Stimulated activated memory B cell treated with anti-CD40 and anti-IgM and Interleukin-4, amounts not matched to agents 10 μg/mL and 1 μg/mL and 100 μg/mL, for 72 hours (primary cell): ENCODE data around the gene BAHCC1.

ENCODE experiments used
- ATAC-seq: fragments of 150-1000 bp; cut with Tn5 transposase; 2 replicates; pipeline ENCODE4 v1.10.0; 2021
- H3K27ac Mint-ChIP-seq: one replicate; pipeline ENCODE4 v1.8.0; 2022; ENCODE audit warnings: mild to moderate bottlenecking, mixed read lengths
- H3K27me3 Mint-ChIP-seq: one replicate; pipeline ENCODE4 v1.8.0; 2022; ENCODE audit warnings: mixed read lengths
- H3K36me3 Mint-ChIP-seq: one replicate; pipeline ENCODE4 v1.8.0; 2022; ENCODE audit warnings: mixed read lengths
- H3K4me1 Mint-ChIP-seq: one replicate; pipeline ENCODE4 v1.8.0; 2022; ENCODE audit warnings: mixed read lengths
- H3K4me3 Mint-ChIP-seq: one replicate; pipeline ENCODE4 v1.8.0; 2022; ENCODE audit warnings: mild to moderate bottlenecking, moderate library complexity, mixed read lengths
- H3K9me3 Mint-ChIP-seq: one replicate; pipeline ENCODE4 v1.8.0; 2022; ENCODE audit warnings: mixed read lengths

Gene BAHCC1

DNA sequence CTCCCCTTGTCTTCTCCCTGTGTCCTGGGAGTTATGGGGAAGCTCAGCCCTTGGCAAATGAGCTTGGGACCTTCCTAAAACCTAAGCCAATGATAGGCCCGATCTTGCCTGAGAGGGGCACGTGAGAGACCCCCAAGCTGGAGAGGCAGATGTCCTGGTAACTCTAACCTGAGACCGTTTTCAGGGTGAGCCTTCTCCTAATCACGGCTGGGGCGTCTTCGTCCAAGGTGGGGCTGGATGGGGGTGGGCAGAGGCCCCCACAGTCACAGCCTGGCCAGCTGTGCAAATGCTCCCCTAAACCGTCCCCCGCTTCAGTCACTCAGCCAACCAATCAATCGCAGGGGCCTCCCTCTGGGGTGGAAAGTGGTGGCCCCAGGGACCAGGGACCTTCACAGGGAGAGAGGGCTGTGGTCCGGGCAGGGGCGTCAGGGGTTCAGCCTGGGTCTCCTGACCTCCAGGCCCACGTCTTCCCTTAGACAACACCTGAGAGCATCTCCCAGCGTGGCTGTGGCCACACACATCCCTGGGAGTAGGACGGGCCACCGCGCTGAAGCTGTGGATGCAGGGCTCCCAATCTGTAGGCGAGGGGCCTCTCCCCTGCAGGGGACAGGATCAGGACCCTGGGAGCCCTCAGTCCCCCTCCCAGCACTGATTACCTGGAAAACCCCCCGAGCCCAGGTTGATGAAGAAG is 86.7 kb downstream of the BAHCC1 start:
- ATAC-seq, result no peak
- Mint-ChIP-seq H3K4me3 (peak overlapping the region; percentile 5), H3K4me1 (peaks cover 23% of the 10 kb centered on the region), H3K36me3 (no peaks in the 10 kb centered on the region), H3K9me3 (peaks cover 3% of the 10 kb centered on the region), H3K27me3 (peaks cover 67% of the 10 kb centered on the region), H3K27ac (peak overlapping the region; percentile 73)

DNA sequence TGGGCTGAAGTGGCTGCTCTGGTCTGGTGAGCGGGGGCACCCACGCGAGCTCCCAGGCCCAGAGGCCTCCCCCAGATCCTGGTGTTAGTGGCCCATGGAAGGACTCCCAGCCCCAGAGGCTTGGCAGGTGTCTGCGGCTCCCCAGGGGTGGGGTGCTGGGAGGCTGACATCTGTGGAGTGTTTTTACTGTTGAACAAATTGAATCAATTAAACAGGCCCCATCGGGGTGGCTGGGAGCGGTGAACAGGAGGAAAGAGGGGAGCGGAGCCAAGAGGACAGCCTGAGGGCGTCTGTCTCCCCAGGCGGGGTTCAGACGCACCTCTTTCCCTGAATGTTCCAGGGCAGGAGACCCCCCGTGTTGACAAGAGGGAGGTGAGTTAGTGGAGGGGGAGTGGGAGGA is 87.4 kb downstream of the BAHCC1 start:
- no peaks in the 10 kb centered on the region for H3K36me3 Mint-ChIP-seq
- ATAC-seq, result no peak
- peak overlapping the region; percentile 40 for H3K4me3 Mint-ChIP-seq
- peak overlapping the region; percentile 73 for H3K27ac Mint-ChIP-seq
- H3K27me3 Mint-ChIP-seq, result peaks cover 60% of the 10 kb centered on the region
- H3K4me1 Mint-ChIP-seq, result peaks cover 23% of the 10 kb centered on the region
- no peaks in the 10 kb centered on the region for H3K9me3 Mint-ChIP-seq

- Mint-ChIP-seq H3K27ac (peak overlapping the region; percentile 73), H3K27me3 (peaks cover 54% of the 10 kb centered on the region), H3K4me3 (peak overlapping the region; percentile 40)
Observed at GRCh38 chr17:81483085-81483861, 88.0 kb downstream of the BAHCC1 start.

DNA sequence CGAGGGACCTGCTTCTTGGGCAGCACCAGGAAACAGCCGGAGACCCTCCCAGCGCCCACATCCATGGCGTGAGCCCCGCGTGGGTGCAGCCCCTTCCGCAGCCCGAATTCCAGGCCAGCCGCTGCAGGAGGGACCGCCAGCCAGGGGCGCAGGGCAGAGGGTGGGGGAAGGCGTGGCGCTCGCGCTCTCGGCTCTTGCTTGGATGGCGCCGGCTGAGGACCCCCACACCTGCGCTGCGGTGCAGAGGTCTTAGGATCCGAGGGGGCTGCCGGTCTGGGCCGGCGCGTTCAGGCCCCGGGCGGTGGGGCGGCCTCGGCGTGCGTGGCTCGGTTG is 88.6 kb downstream of the BAHCC1 start:
- Mint-ChIP-seq H3K9me3 (no peaks in the 10 kb centered on the region), H3K27me3 (peaks cover 52% of the 10 kb centered on the region), H3K4me1 (peaks cover 23% of the 10 kb centered on the region), H3K27ac (peak overlapping the region; percentile 73), H3K4me3 (peak overlapping the region; percentile 40), H3K36me3 (no peaks in the 10 kb centered on the region)
- no peak for ATAC-seq

More at GRCh38 chr17:81483085-81483861, 88.0 kb downstream of the BAHCC1 start:
- Mint-ChIP-seq H3K4me1 (peaks cover 23% of the 10 kb centered on the region), H3K9me3 (no peaks in the 10 kb centered on the region), H3K36me3 (no peaks in the 10 kb centered on the region)
- ATAC-seq, result peak; percentile 76

DNA sequence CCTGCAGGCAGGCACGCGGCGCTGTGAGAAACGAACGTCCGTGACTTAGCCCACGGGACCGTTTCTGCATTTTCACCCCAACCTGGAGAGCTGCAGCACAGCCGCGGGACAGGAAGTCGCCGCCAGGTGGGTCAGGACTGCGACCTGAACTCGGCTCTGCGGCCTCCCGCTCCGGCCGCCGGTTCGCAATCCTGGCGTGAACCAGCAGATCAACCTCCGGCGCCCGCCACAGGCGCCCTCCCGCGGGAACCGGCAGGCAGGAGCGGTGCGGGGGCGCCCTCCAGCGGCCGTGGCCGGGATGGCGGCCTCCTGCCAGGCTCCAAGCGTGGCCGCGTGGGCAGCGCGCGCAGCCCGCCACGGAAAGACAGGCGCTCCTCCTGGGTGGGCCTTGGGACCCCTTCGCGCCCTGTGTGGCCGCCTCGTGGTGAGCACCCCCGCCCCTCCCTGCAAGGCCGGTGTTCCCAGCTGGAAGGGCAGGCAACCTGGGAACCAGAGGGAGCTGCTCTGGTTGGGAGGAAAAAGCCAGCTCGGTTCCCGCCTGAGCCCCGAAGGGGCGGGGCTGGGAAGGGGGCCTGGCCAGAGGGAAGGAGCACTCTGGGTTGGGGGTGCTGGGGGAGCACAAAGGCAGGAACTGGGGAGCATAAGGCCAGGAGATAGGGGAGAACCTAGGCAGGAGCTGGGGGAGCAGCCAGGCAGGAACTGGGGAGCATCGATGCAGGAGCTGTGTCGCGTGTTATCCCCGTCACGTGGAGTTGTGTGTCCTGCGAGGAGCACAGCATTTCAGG is 89.1 kb downstream of the BAHCC1 start:
- H3K9me3 Mint-ChIP-seq, result no peaks in the 10 kb centered on the region
- peak; percentile 79 for ATAC-seq
- H3K4me1 Mint-ChIP-seq, result peaks cover 26% of the 10 kb centered on the region
- H3K27me3 Mint-ChIP-seq, result peaks cover 54% of the 10 kb centered on the region
- H3K27ac Mint-ChIP-seq, result no peak overlapping the region
- H3K4me3 Mint-ChIP-seq, result peak overlapping the region; percentile 43
- H3K36me3 Mint-ChIP-seq, result no peaks in the 10 kb centered on the region

DNA sequence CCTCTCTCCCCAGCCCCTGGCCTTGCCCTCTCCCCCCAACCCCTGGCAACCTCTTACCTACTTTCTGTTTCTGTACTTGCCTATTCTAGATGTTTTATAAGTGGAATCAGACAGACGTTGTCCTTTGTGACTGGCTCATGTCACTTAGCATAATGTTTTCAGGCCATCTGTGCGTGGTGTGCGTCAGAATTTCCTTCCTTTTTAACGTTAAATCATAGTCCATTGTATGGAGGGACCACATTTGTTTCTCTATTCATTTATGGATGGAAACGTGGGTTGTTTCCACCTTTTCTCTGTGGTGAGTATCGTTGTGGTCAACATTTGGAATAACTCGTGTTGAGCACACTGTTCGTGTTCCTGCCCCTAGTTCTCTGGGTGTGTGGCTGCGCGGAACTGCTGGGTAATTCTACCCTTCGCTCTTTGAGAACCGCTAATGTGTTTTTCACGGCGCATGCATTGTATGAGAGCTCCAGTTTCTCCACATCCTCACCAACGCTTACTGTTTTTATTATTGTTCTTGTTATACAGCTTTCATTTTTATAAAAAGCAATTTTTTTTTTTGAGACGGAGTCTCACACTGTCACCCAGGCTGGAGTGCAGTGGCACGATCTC is 91.0 kb downstream of the BAHCC1 start:
- ATAC-seq, result no peak
- Mint-ChIP-seq H3K9me3 (no peaks in the 10 kb centered on the region), H3K36me3 (no peaks in the 10 kb centered on the region), H3K4me1 (peaks cover 31% of the 10 kb centered on the region), H3K27me3 (peaks cover 56% of the 10 kb centered on the region), H3K27ac (no peak overlapping the region), H3K4me3 (no peak overlapping the region)

- Mint-ChIP-seq H3K4me1 (peaks cover 26% of the 10 kb centered on the region), H3K4me3 (peak overlapping the region; percentile 47), H3K36me3 (no peaks in the 10 kb centered on the region), H3K27me3 (peaks cover 57% of the 10 kb centered on the region), H3K27ac (no peak overlapping the region), H3K9me3 (no peaks in the 10 kb centered on the region)
- no peak for ATAC-seq
Observed at GRCh38 chr17:81487089-81487486, 91.8 kb downstream of the BAHCC1 start.

DNA sequence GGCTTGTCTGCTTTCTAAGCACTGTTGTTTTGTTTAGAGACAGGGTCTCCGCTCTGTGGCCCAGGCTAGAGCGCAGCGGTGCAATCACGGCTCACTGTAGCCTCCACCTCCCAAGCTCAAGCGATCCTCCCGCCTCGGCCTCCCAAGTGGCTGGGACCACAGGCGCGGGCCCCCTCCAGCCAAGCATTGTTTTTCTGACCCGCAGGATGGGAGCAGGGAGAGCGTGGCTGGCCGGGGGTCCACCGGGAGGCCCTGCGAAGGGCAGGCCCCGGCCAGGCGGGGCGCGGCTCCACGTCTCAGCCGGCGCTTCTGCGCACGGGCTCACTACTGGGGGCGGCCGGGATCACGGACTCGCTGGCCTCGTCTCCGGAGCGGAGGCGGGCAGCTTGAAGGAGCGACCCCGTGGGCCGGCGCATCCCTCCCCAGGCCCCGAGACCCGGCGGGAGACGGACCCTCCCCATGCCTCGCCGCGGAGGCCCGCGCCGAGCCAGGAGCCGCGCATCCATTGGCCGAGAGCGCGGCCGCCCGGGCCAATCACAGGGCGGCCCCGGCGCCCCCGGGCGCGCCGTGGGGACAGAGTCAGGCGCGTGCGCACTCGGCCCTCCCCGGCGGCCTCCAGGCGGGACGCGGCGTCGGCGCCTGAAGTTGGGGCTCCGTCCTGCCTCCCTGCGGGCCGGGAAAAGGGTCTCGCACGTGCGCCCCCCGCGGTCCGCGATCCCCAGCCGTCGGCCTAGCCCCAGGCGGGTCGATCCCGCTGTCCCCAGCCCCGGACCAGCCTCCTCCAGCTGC is 92.4 kb downstream of the BAHCC1 start:
- no peaks in the 10 kb centered on the region for H3K9me3 Mint-ChIP-seq
- H3K36me3 Mint-ChIP-seq, result no peaks in the 10 kb centered on the region
- ATAC-seq, result peak; percentile 78
- peaks cover 57% of the 10 kb centered on the region for H3K27me3 Mint-ChIP-seq
- H3K27ac Mint-ChIP-seq, result no peak overlapping the region
- H3K4me3 Mint-ChIP-seq, result peak overlapping the region; percentile 47
- peaks cover 20% of the 10 kb centered on the region for H3K4me1 Mint-ChIP-seq

DNA sequence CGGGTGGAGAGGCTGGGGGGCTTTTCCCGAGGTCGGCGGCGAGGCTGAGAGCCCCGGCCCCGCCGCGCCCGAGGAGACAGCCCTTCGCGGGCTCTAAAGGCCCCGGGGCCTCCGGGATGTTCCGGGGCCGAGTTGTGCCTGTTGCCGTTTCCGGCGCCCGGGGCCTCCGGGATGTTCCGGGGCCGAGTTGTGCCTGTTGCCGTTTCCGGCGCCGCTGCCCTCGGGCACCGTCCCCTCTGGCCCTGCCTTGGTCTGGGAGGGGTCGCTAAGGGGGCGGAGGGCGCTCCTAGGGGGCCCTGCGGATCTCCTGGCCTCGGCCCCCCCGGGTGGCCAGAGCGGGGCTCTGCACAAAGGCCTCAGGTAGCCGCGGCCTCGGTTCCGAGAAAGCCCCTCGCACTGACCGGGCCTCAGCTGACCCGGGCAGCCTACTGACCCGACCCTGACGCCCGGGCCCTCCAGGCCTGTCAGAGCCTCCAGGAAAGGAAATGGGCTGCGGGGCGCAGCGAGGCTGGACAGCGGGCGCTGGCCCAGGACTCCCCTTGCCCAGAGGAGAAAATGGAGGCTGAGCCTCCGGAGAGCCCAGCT is 93.1 kb downstream of the BAHCC1 start:
- H3K27ac Mint-ChIP-seq, result no peak overlapping the region
- peak; percentile 10 for ATAC-seq
- H3K36me3 Mint-ChIP-seq, result no peaks in the 10 kb centered on the region
- H3K27me3 Mint-ChIP-seq, result peaks cover 57% of the 10 kb centered on the region
- peaks cover 13% of the 10 kb centered on the region for H3K4me1 Mint-ChIP-seq
- peak overlapping the region; percentile 21 for H3K4me3 Mint-ChIP-seq
- no peaks in the 10 kb centered on the region for H3K9me3 Mint-ChIP-seq

DNA sequence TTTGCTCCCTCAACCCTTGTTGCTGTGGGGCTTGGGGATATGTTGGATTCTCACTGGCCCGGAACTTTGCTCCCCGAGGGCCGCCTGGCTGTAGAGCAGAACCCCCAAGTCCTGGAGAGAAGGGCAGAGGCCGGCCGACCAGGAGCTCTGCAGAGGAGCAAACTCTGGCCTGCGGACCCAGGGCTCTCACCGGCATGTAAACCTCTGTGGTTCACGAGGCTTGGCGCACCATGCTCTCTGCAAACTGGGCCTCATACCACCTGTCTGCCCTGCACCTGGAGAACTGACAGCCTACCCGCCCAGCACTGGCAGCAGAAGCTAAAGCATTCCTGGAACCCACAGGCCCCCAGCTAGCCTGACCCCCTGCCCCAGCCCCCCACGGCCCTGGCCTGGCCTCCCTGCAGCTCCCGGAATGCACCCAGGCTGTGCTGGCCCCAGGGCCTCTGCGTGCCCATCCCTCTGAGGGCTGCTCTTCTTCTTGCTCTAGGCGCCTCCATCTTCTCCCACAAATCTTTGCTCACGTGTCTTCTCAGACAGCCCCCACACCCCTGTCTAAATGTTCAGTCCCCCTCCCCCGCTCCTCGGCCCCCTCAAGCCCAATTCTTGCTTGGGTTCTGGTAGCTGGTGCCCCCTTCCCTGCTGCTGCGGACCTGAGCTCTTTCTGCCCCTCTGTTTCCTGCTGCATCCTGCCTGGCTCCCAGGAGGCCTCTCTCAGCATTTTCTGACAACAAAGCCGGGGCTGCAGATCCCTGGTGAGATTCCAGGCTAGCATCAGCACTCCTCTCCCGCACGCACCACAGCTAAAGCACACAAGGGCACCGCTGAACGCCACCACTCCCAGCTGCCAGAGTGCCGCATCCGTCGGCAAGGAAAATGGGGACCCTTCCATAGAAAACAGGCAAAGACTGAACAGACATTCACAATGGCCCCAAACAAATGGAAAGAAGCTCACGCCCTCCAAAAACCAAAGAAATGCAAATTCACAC is 94.0 kb downstream of the BAHCC1 start:
- H3K27ac Mint-ChIP-seq, result peak overlapping the region; percentile 57
- no peaks in the 10 kb centered on the region for H3K36me3 Mint-ChIP-seq
- H3K4me3 Mint-ChIP-seq, result peak overlapping the region; percentile 66
- H3K4me1 Mint-ChIP-seq, result peaks cover 8% of the 10 kb centered on the region
- H3K27me3 Mint-ChIP-seq, result peaks cover 64% of the 10 kb centered on the region
- no peak for ATAC-seq
- no peaks in the 10 kb centered on the region for H3K9me3 Mint-ChIP-seq

DNA sequence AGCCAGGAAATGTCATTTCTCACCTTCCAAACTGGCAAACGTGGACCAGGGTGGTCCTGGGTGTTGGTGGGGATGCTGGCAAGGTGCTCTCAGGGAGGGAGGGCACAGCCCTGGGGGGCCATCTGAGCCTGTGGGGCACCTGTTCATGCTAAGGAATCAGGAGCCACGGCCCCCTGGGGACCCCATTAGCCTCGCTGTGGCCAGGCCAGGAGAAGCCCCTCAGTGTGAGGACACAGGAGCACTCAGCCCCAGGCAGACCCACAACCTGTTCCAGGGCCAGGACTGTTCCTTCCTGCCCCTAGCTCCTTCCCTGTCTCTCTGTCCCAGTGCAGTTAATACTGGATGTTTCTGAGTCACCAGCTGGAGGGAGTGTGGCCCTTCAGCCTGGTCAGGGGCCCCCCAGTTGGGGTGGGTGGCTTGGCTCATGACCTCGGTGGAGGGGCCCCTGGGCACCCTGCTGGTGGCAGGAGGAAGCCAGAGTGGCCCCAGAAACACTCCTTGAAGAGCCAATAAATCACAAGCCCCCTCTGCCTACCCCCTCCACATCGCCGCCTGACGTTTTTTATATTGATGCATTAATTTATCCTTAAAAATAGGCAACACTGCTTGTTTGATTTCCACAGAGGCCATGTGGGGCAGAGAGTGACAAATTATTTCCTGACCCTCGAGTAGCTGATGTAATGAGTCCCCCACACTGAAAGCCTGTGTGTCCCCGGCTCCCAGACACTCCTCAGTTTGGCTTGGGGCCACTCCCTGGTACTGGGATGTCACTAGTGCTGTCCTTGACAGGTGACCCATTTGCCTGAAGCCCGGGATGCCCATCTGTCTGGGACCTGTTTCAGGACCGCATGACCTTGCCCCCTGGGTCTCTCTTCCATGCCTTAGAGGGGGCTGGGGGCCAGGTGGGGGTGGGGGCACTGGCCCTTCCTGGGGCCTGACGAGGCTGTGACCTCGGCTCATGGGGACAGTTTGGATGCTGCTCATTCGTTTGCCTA is 95.0 kb downstream of the BAHCC1 start:
- no peaks in the 10 kb centered on the region for H3K36me3 Mint-ChIP-seq
- peak overlapping the region; percentile 57 for H3K27ac Mint-ChIP-seq
- H3K4me3 Mint-ChIP-seq, result peak overlapping the region; percentile 66
- no peak for ATAC-seq
- H3K27me3 Mint-ChIP-seq, result peaks cover 74% of the 10 kb centered on the region
- no peaks in the 10 kb centered on the region for H3K9me3 Mint-ChIP-seq
- peaks cover 8% of the 10 kb centered on the region for H3K4me1 Mint-ChIP-seq

GRCh38 chr17:81491181-81491581 is 95.9 kb downstream of the BAHCC1 start:
- Mint-ChIP-seq H3K27me3 (peaks cover 69% of the 10 kb centered on the region), H3K36me3 (no peaks in the 10 kb centered on the region), H3K4me1 (peaks cover 8% of the 10 kb centered on the region), H3K27ac (no peak overlapping the region), H3K9me3 (no peaks in the 10 kb centered on the region), H3K4me3 (no peak overlapping the region)
- no peak for ATAC-seq
